Islet precursor cell (in vitro differentiated cells): ENCODE results near the gene KLF1.
A peak's percentile ranks its signal among the peaks of the same experiment; 100 is the strongest.
"Not testable (repeated sequence)": the region's sequence is repeated elsewhere in the genome, so short reads cannot be mapped to it uniquely, and the experiment has no call there.

Experiments
- DNase-seq: peaks from one replicate; pipeline ENCODE4 v3.0.0-alpha.2; 2018

Gene KLF1

DNA sequence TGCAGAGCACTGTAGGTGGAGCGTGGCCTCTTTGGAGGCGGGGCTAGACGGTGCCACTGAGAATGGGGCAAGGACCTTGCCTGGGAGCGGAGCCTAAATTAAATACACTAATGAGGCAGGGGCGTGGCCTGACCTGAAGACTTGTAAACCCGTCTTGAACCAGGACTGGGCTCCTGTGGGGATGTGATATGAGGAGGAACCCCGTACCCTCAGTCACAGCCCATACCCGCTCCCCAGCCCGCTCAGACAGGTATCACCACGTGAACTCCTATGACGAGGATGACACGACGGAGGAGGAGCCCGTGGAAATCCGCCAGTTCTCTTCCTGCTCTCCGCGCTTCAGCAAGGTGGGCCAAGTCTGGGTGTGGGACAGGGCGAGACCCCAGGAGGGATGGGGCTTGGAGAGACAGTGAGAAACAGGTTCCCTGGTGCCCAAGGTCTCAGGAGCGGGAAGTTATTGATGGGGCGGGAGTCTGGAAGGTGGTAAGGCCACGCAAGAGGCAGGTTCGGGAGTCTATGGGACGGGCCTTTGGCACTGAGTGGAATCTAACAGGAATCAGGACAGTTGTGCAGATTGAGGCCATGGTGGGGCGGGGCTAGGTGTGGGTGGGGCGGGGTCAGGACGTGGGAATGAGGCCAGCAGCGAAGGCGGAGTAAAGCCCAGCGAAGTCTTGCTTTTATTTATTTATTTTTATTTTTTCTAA lies 20.4 kb downstream of the KLF1 start:
- no peak for DNase-seq

DNA sequence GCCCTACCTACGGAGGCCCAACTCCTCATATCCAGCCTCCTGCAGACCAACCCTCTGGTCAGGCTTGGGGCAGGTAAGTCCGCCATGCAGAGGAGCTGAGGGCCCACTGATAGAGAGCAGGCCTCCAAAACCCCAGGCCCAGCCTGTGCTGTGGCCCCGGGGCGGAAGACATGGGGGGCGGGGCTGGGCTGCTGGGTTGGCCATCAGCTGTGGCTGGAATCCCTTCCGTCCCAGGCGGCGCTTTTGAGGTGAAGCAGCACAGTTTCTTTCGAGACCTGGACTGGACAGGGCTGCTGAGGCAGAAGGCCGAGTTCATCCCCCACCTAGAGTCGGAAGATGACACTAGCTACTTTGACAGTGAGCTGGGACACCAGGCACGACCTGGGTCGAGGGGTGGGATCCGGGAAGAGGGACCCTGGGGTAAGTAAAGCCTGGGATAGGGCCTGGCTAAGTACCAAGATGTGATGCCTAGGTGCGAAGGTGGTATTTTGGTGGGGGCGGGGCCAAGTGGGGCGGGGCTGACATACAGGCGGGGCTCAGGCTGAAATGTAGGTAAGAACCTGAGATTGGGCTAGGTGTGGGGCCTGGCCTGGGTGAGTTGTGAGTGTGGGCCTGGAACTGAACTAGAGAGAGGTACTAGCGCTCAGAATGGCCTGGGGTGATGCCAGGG lies 21.1 kb downstream of the KLF1 start:
- peak; percentile 78 for DNase-seq

DNA sequence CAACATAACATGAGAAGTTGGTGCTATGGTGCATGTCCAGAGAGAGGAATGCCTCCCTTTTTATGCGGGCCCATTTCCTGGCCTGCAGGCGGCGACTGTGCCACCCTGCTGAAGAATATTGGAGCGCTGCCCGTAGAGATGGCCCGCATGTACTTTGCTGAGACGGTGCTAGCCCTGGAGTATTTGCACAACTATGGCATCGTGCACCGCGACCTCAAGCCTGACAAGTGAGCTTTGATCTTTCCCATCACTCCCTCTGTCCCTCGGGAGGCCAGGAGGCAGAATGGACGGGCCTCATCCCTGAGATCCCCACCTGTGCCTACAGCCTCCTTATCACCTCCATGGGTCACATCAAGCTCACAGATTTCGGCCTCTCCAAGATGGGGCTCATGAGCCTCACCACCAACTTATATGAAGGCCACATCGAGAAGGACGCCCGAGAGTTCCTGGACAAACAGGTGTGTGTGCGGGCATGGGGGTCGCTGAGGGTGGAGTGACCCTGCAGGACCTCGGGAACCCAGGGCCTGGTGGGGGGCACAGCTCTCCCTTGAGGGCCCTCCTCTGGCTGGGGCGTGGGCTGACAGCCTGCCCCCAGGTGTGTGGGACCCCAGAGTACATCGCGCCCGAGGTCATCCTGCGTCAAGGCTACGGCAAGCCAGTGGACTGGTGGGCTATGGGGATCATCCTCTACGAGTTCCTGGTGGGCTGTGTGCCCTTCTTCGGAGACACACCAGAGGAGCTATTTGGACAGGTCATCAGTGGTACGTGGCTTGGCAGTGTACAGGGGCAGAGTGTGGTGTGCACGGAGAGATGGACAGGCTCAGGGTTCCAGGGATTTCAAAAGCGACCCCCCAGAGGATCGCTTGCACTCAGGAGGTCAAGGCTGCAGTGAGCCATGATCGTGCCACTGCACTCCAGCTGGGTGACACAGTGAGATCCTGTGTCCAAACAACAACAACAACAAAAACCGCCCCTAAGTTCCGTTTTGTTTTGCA lies 22.0 kb downstream of the KLF1 start:
- DNase-seq, result peak; percentile 45

DNA sequence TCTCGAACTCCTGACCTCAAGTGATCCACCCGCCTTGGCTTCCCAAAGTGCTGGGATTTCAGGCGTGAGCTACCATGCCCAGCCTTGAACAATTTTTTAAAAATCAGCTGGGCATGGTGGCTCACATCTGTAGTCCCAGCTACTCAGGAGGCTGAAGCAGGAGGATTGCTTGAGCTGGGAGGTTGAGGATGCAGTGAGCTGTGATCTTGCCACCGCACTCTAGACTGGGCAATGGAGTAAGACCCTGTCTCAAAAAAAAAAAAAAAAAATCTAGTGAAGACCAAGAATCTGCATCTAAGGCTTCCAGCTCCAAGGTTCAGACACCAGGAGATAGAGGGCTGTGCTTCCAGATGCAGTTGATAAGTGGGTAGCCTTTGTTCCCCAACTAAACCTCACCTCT lies 22.9 kb downstream of the KLF1 start:
- DNase-seq, result no peak

DNA sequence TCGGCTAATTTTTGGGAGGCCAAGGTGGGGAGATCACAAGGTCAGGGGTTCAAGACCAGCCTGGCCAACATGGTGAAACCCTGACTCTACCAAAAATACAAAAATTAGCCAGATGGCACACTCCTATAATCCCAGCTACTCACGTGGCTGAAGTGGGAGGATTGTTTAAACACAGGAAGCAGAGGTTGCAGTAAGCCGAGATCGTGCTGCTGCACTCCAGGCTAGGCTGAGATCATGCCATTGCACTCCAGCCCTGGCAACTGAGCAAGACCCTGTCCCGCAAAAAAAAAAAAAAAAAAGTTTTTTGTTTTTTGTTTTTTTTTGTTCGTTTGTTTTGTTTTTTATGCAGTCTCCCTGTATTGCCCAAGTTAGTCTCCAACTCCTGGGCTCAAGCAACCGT lies 27.5 kb downstream of the KLF1 start:
- DNase-seq, result no peak

DNA sequence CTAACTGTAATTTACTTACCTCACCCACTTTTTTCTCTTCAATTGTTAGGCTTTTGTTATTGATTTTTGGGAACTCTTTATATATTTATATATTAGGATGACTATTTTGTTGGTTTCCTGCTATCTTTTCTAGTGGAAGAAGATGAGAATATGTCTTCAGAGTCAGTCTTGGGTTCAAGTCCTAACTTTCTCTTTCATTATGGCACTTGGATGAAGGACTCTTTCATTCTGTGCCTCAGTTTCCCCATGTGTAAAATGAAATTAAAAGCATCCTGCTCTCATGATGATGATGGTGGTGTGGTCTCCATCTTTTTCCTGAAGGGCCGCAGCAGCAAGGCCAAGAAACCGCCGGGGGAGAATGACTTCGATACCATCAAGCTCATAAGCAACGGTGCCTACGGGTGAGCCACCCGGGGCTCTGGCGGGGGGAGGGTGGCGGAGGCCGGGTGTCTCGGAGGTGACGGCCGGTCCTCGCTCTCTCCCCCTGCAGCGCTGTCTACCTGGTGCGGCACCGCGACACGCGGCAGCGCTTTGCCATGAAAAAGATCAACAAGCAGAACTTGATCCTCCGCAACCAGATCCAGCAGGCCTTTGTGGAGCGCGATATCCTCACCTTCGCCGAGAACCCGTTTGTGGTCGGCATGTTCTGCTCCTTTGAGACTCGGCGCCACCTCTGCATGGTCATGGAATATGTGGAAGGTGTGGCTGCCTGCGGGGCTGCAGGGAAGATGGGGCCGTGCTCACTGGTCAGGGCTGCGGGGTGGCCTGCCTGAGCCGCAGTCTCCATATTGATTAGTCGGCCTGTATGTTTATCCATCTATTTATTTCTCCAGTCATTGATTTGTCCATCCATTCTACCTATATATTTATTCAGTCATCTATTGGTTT lies 28.7 kb downstream of the KLF1 start:
- no peak for DNase-seq

DNA sequence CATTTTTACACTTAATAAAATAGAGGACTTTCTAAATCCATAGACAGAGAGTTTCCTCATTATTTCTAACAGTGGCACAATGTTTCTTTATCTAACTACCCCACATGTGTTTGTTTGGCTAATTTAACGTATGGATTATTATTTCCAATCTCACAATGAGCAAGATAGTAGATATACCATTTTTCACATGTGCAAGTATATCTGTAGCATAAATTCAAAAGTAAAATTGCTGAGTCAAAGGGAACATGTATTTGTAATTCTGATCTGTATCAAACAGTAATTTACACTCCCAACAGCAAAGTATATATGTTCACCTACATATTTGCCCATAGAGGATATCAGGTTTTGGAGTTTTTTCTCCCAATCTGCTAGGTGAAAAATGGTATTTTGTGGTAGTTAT lies 30.3 kb downstream of the KLF1 start:
- DNase-seq, result no peak

DNA sequence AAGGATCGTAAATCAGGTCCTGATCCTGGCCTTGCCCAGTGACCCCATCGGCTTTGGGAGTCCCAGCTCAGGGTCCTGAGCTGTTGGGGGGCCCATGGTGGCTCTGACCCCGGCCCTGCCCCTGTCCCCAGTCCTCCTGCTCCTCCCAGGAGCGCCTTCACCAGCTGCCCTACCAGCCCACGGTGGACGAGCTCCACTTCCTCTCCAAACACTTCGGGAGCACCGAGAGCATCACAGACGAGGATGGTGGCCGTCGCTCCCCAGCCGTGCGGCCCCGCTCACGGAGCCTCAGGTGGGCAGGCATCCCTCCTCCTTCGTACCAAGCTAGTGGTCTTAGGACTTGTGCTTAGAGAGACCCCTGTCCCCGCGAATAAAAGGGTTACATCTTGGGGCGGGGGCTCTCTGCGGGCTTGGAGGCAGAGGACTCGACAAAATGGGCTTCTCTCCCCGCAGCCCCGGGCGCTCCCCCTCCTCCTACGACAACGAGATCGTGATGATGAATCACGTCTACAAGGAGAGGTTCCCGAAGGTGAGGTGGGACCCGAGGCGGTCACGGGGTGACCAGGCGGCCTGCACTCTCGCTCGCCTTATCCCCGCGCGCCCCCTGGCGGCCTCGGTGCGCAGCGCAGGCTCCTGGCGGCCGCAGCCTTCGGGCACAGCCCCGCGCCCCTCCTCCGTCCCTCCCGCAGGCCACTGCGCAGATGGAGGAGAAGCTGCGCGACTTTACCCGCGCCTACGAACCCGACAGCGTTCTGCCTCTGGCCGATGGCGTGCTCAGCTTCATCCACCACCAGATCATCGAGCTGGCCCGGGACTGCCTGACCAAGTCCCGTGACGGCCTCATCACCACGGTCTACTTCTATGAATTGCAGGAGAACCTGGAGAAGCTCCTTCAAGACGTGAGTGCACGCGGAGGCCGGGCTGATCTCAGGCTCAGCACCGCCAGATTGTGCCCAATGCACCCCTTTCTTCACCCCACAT lies 39.6 kb downstream of the KLF1 start:
- peak; percentile 94 for DNase-seq

DNA sequence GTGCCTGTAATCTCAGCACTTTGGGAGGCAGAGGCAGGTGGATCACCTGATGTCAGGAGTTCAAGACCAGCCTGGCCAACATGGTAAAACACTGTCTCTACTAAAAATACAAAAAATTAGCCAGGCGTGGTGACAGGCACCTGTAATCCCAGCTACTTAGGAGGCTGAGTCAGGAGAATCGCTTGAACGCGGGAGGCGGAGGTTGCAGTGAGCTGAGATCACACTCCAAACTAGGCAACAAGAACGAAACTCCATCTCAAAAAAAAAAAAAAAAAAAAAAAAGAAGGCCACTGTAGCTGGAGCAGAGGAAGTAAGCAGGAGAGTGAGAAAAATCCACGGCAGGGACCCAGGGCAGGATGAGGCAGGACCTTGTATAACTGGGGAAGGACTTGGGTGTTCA lies 40.4 kb downstream of the KLF1 start:
- DNase-seq, result not testable (repeated sequence)

DNA sequence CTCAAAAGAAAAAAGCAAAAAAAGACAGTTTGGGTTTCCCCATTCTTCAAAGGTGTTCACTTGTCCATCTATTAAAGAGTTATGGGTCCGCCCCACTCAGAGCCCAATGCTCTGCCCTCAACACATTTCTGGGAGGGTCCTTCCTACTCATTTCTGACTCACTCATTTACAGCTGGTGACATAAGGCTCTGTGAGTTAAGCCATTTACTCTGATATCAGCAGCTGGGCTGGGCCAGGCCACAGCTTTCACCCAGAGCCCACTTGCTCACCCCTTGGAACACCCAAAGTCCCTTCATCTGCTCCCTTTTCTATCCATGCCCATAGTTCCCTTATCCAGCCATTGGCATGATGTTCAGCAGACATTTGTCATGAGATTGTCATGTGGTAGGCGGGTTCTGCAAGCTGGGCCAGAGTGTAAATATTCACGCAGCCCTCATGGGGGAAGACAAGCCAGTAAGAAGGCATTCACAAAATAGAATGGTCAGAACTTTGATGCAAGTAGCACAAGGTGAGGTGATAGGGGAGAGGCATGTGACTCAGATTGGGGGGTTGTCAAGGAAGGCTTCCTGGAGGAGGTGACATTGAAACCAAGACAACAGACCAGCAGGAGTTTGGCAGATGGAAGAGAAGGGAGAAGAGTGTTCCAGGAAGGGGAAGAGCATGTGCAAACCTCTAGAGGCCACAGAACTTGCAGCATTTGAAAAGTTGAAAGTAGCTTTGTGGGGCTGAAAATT lies 42.8 kb downstream of the KLF1 start:
- no peak for DNase-seq

DNA sequence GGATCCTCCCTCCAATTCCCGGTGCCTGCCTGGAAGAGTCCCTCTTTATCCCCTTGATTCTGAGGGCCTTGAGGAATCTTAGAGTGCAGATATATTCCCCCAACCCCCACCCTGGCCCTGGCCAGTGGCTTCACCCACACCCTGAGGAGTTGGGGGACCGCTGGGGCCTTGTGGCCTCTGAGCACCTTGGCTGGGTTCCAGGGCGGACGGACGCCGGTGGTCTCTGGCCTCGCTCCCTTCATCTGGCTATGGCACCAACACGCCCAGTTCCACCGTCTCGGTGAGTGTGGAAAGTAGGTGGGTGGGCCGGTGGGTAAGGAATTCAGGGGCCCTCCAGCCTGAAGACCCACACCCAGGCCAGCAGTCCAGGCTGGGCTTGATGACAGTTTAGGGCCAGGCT lies 43.7 kb downstream of the KLF1 start:
- no peak for DNase-seq

DNA sequence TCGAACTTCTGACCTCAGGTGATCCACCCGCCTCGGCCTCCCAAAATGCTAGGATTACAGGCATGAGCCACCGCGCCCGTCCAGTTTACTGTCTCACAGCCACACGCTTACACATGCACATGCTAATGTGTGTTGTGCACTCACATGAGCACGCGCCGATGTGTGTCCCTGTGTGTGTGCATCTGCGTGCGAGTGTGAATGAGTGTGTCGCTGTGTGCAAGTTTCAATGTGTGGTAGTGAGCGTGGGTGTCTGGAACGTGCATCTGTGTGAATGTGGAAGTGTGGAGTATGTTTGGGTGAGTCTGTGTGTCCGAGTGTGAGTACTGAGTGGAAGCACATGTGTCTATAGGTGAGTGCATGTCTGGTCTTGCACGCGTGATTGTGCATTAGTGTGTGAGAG lies 44.5 kb downstream of the KLF1 start:
- no peak for DNase-seq

DNA sequence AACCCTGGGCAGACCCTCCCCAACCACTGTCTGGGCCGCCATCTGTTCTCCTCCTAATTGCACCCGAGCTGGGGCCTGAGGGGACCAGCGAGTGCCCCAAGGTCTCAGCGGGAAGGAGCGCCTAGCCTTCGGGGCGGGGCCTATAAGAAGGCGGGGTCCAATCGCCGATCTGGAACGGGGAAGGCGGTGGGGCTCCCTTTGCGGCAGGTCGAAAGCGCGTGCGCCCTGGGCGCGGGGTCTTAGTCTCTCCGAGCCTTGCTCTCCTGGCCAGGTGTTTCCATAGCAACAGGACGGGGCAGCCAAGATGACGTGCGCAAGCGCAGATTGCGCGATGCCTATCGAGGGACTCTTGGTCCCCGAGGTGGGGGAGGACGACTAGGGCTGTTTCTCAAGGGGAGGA lies 45.9 kb downstream of the KLF1 start:
- DNase-seq, result peak; percentile 94

DNA sequence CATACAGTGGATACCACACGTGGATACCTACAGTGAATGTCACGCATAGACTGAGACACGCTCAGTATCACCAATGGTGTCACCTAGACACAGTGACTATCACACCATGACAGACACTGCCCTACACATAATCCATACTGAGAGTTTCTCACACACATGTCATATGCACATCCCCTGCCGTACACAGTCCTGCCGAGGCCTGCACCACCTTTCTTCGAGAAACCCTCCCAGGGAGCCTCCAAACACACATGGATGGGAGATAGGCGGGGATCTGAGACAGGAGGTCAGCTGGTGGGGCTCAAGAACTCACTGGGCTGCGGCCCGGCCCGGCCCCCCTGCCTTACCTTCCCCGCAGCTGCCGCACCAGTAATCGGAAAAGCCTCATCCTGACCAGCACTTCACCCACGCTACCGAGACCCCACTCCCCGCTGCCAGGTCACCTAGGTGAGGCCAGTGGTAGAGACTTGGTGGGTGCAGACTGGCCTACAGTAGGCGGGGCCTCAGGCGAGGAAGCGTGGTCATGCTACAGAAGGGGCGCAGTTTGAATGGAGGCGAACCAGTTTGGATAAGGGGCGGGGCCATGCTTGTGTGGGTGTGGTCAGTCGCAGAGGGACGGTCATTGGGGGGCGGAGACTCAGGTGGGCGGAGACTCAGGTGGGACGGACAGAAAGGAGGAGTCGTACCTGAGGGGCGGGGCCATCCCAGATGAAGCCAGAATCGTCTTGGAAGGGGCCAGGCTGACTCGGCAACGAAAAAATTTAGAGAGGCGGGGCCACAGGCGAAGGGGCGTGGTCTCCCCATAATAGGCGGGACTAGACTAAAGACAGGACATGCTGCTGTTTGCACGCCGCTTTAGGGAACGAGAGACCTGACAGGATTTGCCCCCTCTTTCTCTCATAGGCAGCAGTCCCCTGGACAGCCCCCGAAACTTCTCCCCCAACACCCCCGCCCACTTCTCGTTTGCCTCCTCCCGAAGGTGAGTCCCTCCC lies 46.6 kb downstream of the KLF1 start:
- DNase-seq, result peak; percentile 97

DNA sequence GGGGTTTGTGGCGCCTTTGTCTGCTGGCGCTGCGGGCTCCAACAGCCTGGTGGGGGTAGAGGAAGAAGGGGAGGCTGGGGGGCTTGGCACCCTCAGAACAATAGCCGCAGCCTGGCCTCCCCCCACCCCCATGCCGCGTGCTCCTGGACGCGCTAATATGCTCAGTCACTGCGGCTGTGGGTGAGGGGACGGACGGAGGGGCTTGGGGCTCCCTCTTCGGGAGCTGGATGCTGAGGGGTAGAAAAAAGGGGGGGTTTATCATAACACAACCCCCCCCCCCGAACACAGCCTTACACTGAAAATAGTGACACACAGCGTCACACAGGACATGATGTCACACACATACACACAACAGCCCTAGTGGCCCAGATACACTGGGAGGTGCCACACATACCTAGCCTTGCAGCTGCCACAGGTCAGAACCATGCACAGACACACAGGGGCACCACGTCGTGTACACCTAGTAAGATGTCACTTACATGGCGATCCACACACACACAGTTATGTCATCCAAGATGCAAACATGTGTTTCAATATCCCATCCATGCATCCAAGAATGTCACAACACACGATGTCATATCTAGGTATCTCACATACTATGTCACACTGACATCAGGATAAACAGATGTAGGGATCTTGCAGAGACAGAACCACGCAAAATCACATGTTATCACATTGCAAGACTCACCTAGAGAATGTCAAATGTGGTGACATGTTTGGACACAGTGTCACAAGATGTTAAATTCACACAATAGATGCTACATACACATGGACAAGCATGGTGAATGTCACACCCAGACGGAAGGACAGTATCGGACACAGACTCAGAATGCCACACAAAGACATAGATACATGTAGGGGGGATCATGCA lies 47.9 kb downstream of the KLF1 start:
- no peak for DNase-seq

DNA sequence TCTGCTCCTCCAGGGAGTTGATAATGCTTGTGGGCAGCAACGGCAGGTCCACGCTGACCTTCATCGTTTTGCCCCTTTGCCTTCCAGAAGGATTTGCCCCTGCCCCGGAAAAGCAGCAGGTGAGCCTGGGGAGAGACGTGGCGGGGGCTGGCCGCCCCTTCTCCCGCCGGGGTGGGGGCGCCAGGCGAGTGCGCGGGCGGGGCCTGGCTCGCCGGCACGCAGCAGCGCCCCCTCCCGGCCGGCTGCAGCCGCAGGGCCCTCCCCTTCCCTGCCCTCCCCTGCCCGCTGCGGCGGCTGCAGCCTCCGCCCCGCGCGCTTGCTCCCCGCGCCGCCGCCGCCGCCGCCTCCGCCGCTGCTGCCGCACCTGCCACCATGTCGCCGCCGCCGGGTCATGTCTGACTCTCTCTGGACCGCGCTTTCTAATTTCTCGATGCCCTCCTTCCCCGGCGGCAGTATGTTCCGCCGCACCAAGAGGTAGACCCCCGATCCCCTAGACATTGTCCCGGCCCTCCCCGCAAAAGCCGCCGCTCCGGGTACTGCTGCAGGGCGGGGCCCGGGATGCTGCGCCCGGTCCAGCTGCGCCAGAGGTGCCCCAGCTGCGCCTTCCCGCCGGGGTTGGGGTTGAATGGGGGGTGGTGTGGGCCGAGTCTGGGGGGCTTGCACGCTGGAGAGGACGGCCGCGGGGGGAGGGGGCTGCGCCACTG lies 48.7 kb downstream of the KLF1 start, which contains the start of gene MAST1:
TSS of gene MAST1 (plus strand) at position 334 of the 704 bp plus-strand sequence. CDS start at position 392, 58 bp downstream.
- peak; percentile 76 for DNase-seq

DNA sequence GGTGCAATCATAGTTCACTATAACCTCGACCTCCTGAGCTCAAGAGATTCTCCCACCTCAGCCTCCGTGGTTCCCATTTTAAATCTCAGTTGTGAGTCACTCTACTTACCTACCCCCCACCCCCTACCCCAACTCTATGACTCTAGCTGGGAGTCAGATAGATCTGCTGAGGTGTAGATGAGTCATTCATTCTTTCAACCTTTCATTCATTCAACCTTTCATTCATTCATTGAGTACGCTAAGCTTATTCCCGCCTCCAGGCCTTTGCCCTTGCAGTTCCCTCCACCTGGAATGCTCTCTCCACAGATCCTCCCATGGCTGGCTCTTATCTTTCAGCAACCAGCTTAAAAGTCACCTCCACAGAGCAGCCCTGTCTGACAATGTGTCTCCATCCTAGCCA lies 49.8 kb downstream of the KLF1 start:
- DNase-seq, result peak; percentile 66

DNA sequence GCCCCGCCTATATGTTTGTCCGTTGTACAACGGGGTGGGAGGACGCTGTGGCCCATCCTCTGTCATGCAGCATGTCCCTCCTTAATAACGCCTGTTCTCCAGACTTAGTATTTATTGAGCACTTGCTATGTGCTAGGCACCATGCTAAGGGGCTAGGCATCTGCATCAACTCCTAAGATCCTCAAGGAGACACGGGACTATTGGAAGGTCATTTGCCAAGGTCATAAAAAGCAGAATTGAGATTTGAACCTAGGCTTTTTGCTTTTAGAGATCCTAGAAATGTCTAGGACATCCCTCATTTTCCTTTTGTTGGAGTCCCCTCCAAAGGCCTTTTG lies 50.5 kb downstream of the KLF1 start:
- no peak for DNase-seq
